Measurements from ENCODE around the gene BACE1.

Gene BACE1

GRCh38 chr11:117305145-117305544 lies 10.9 kb downstream of the BACE1 start:
- DNase-seq = no peak

GRCh38 chr11:117303646-117304315 lies 12.3 kb downstream of the BACE1 start:
- DNase-seq = no peak

DNA sequence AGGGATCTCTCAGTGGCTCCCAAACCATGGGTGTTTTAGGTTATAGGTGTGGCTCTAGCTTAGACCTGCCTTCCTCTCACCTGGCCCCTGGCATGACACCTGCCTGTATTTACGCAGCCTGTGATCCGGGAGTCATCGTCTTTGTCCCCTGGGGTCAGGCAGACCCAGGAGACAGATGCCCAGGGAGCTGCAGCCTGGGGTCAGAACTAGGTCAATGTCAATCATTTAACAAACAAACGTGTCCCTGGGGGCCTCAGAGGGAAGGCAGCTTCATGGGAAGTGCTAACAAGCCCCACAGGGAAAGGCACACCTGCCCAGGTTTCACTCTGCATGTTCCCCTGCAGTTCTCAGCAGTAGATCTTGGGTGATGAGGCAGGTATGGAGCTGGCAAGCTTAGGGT lies 13.0 kb downstream of the BACE1 start:
- DNase-seq = no peak

GRCh38 chr11:117302228-117302627 lies 13.8 kb downstream of the BACE1 start:
- no peak for DNase-seq

DNA sequence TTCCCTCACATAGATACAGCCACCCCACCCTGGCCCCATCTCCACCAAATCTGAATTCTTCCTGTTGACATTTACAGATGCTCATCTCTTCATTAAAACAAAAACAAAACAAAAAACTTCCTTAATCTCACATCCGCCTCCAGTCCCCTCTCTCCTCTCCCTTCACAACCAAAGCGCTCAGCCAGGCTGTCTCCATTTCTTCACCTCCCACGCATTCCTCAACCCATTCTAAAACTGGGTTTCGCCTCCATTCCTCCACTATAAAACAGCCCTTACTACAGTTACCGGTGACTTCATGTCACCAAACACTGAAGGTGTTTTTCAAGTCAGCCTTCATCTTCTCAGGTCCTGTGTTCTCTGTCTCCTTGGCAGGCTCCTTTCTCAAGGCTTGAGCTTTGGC lies 15.3 kb downstream of the BACE1 start:
- no peak for DNase-seq

GRCh38 chr11:117300283-117300663 lies 15.8 kb downstream of the BACE1 start:
- DNase-seq = no peak

GRCh38 chr11:117299351-117300282 lies 16.4 kb downstream of the BACE1 start:
- no peak for DNase-seq

GRCh38 chr11:117298195-117298594 lies 17.9 kb downstream of the BACE1 start:
- no peak for DNase-seq

DNA sequence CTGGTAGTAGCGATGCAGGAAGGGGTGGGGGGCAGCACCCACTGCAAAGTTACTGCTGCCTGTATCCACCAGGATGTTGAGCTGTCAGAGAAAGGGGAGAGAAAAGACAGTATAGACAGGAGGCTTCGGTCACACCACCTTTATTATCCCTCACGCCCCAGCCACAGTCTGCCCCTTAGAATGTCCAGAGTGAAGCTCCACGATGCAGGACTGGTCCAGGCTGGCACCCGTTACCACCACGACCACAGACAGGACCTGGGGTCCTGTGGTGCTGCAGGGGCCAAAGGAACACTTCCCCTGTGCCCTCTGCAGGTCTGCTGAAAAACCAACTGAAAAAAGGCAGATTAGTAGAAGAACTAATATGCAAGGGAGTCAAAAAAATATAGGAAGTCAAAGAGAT lies 19.2 kb downstream of the BACE1 start:
- no peak for DNase-seq

DNA sequence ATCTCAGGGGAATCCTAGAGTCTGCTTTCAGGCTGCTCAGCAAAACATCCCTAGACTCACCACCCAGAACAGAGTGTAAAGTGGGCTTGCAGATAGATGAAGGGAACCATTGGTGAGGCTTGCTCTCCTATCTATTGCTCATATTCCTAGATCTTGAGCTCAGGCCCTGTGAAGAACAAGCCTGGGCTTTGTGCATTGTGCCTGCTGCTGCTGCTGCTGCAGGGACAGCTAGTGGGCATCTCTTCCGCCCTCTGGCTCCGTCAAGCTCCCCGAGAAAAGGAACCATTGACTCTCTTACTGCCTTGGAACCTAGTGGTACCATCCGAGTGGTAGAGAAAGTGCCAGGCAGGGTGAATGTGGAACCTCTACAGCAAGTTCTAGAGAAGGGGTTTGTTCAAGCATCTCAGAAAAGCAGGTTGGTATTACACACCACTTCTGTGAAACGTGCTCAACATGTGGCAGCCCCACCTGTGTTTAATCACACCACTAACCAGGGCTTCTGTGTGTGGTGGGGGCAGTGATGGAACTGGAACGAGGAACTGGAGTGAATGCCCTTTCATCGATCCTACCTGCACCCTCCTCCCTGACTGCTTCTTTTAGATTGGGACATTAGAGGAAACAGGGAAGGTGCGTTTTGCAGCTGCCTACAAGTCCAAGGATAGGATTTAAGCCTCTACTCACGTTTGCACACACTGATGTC lies 20.5 kb downstream of the BACE1 start:
- DNase-seq = no peak

GRCh38 chr11:117292616-117293015 lies 23.4 kb downstream of the BACE1 start:
- DNase-seq = no peak

- no peak for DNase-seq
Measured at GRCh38 chr11:117290809-117291396, 25.2 kb downstream of the BACE1 start, which contains the start of gene BACE1-AS. BACE1-AS (plus strand) TSS chr11:117291346.

DNA sequence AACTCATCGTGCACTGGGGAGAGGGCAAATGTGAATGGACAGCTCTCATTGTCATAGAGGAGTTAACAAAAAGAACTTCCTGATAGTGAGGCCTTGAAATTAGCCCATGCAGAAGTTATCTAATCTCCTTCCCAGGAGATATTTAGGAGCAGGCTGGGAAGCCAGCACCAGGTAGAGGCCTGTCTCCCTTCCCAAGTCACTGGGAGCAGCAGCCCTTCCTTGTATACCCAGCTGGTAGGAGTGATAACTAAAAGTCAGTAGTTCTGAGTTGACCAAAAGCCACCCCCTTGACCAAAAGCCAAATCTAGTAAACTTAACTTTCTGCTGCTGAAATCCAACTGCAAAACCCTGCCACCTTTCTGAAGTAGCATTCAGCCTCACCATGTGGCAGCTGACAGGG lies 26.3 kb downstream of the BACE1 start:
- DNase-seq = no peak

DNA sequence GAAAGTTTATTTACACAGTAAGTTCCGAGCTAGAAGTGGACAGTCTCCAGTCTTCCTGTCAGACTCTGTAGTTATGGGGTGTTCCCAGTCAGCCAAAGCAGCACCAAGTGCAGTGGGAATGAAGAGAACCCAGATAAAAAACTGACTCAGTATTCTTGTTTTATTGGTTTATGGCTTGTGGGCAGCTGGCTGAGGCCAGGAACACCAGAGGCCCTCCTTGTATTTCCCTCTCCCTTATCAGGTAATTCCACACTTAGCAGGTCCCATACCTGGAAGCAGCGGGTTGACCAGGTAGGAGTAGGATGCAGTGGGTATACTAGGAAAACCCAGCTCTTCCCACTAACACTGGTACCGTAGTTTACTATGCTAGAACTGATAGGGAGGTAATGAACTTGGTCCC lies 28.4 kb downstream of the BACE1 start:
- DNase-seq = no peak

DNA sequence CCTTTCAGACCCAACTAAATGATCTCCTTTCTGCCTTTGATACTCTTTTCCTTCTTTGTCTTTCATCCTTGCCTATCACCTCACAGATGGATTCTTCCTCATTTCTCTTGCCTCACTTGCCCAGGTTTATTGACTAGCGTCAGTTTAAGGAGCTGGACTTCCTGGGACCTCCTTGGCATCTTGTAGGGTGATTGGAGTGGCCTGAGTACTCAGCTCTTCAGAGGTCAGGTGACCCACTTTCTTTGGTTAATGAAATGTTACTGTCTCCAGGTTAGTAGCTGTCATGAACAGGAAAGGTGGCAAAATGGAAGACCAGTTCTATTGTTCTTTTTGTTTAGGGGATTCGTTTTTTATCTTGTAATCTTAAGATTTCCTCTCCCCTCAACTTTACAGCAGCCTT lies 29.5 kb downstream of the BACE1 start:
- no peak for DNase-seq

DNA sequence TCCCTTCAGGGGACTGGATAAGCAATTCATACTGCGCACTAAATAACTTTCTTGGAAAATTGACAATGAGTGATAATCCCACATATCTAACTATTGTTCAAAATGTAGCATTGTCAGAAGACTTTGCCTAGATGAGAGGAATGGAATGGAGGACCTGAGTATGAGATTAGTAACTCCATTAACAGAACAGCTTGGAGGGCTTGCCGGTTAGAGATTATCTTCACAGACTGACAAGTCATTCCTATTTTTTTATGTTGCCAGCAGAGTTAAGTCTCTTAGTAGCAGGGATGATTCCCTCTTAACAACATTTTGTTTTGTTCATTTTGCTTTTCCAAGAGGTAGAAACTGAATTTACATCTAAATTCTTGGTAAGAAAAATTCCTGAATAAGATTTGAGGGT lies 32.0 kb downstream of the BACE1 start:
- no peak for DNase-seq

DNA sequence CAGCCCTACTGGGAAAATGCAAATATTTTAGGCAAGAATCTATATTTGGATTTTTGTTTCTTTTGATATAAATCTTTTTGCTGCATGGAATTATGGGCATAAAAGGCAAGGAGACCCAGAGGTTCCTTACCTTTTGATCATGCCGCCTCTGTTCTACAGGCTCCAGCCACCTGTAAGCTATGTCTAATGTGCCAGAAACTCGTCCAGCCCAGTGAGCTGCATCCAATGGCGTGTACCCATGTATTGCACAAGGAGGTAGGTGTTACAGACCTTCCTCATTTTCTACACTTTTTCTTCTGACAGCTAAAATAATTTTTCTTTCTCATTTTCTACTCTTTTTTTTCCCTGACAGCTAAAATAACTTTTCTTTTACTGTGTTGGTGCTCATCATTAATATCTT lies 33.1 kb downstream of the BACE1 start:
- DNase-seq = no peak

GRCh38 chr11:117281869-117282268 lies 34.2 kb downstream of the BACE1 start:
- DNase-seq = no peak

DNA sequence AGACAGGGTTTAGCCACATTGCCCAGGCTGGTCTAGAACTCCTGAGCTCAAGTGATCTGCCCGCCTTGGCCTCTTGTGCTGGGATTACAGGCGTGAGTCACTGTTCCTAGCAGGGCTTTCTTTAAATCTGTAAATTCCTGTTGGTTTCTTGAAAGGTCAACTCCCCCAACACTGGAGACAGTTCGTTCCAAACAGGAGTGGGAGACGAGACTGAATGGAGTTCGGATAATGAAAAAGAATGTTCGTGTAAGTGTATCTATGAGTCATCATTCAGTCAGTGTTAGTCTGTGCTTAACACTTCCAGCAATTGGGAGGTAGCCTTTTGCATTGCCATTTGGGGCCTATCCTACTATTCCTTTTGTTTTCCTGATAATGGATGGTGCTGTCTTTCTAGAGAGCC lies 34.9 kb downstream of the BACE1 start:
- no peak for DNase-seq

DNA sequence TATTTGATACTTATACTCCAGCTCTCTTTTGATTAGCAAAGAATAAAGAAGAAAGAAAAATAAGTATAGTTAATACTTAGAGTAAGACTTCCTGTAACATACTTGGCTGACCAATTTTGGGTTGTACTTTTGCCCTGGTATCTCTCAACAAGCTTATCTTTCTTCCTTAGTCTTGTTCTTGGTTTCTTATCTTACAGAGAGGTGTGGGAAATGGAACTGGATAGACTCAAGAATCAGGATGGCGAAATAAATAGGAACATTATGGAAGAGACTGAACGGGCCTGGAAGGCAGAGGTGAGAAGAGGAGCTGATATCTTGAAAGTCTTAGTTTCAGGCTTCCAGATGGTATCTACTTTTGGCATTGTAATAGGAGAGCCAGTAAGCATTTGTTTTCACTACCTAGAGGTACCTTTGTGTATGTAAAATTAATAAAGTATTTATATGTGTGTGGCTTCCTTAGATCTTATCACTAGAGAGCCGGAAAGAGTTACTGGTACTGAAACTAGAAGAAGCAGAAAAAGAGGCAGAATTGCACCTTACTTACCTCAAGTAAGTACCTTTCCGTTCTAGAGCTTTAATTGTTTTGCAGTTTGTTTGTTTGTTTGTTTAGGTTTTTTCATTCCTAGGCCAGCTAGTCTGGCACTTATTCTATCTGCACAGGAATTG lies 36.2 kb downstream of the BACE1 start:
- DNase-seq = no peak

- no peak for DNase-seq
Measured at GRCh38 chr11:117278347-117278746, 37.7 kb downstream of the BACE1 start.

DNA sequence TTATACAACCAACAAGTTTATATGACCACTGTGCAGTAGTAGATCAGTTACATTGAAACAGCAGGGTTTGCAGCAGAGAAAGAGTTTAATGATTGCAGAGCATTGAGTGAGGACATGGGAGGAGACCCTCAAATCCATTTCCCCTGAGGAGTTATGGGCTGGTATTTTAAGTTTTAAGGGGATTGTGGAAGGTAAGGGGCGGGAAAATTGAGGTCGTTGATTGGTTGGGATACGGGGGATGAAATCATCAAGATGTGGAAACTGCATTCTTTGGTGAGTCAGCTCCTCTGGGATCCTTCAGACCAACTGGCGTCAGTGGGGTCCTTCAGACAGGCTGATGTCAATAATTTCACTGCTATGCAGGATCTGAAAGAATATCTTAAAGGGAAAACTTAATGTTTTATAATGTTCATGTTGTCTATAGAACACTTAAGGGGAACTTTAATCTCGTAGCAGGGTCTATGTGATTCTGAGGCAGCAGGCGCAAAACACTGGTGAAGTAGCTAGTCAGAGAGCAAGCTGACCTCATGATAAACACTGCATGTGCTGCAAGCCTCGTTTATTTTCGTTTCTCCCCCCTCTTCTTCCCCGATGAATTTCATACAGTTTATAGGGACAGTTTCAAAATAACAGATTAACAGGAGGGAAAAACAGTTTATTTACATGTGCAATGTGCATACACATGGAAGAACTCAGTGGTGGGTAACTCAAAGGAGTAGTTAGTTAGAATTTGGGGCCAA lies 42.3 kb downstream of the BACE1 start:
- no peak for DNase-seq

All from stimulated activated naive CD4-positive, alpha-beta T cell treated with Interleukin-2 at 50 U/mL for 16 hours (primary cell).